ENCODE results near the gene AKAP9.

The AKAP9 gene

GRCh38 chr7:92044148-92044547 lies 103.5 kb downstream of the AKAP9 start:
- in situ Hi-C loops (cut with HindIII; ENCODE audit: low pct_ligation_motif_present, low sequenced_read_pairs) = no loop called here
- DNase-seq = no peak
- Histone ChIP-seq H3K4me3 (ENCODE audit: low read depth, low read length) (no peak overlapping the region), H3K36me3 (replicated peaks) (peaks cover 30% of the 10 kb centered on the region), H3K27ac (no peak overlapping the region), H3K27me3 (replicated peaks) (no peaks in the 10 kb centered on the region)
- no peak for TF ChIP-seq CTCF (IDR thresholded peaks at IDR 0.05; ENCODE audit: low read depth, low read length, missing control alignments)

- no peaks in the 10 kb centered on the region for H3K27me3 ChIP-seq (replicated peaks)
- no peak overlapping the region for H3K27ac ChIP-seq
- in situ Hi-C loops (cut with HindIII; ENCODE audit: low pct_ligation_motif_present, low sequenced_read_pairs) = no loop called here
- TF ChIP-seq CTCF (IDR thresholded peaks at IDR 0.05; ENCODE audit: low read depth, low read length, missing control alignments) = no peak
- no peak overlapping the region for H3K4me3 ChIP-seq (ENCODE audit: low read depth, low read length)
- no peak for DNase-seq
- H3K36me3 ChIP-seq (replicated peaks) = peaks cover 30% of the 10 kb centered on the region
These were observed 104.3 kb downstream of the AKAP9 start for GRCh38 chr7:92044940-92045339.

- TF ChIP-seq CTCF (IDR thresholded peaks at IDR 0.05; ENCODE audit: low read depth, low read length, missing control alignments) = no peak
- in situ Hi-C loops (cut with HindIII; ENCODE audit: low pct_ligation_motif_present, low sequenced_read_pairs) = no loop called here
- no peaks in the 10 kb centered on the region for H3K27me3 ChIP-seq (replicated peaks)
- H3K27ac ChIP-seq = no peak overlapping the region
- H3K4me3 ChIP-seq (ENCODE audit: low read depth, low read length) = no peak overlapping the region
- no peak for DNase-seq
- peaks cover 4% of the 10 kb centered on the region for H3K36me3 ChIP-seq (replicated peaks)
These were observed 111.0 kb downstream of the AKAP9 start for GRCh38 chr7:92051655-92052054.

- in situ Hi-C loops (cut with HindIII; ENCODE audit: low pct_ligation_motif_present, low sequenced_read_pairs) = no loop called here
- no peak for TF ChIP-seq CTCF (IDR thresholded peaks at IDR 0.05; ENCODE audit: low read depth, low read length, missing control alignments)
These were observed 111.5 kb downstream of the AKAP9 start for GRCh38 chr7:92052159-92052558.

GRCh38 chr7:92052684-92053083 lies 112.0 kb downstream of the AKAP9 start:
- no peak overlapping the region for H3K4me3 ChIP-seq (ENCODE audit: low read depth, low read length)
- H3K36me3 ChIP-seq (replicated peaks) = peaks cover 2% of the 10 kb centered on the region
- DNase-seq = no peak
- no peak overlapping the region for H3K27ac ChIP-seq
- H3K27me3 ChIP-seq (replicated peaks) = no peaks in the 10 kb centered on the region
- in situ Hi-C loops (cut with HindIII; ENCODE audit: low pct_ligation_motif_present, low sequenced_read_pairs) = no loop called here
- no peak for TF ChIP-seq CTCF (IDR thresholded peaks at IDR 0.05; ENCODE audit: low read depth, low read length, missing control alignments)

More at GRCh38 chr7:92052159-92052558, 111.5 kb downstream of the AKAP9 start:
- H3K4me3 ChIP-seq (ENCODE audit: low read depth, low read length) = no peak overlapping the region
- H3K27ac ChIP-seq = no peak overlapping the region
- peaks cover 2% of the 10 kb centered on the region for H3K36me3 ChIP-seq (replicated peaks)
- H3K27me3 ChIP-seq (replicated peaks) = no peaks in the 10 kb centered on the region
- DNase-seq = no peak

- H3K36me3 ChIP-seq (replicated peaks) = peaks cover 2% of the 10 kb centered on the region
- H3K27ac ChIP-seq = no peak overlapping the region
- in situ Hi-C loops (cut with HindIII; ENCODE audit: low pct_ligation_motif_present, low sequenced_read_pairs) = no loop called here
- no peak for TF ChIP-seq CTCF (IDR thresholded peaks at IDR 0.05; ENCODE audit: low read depth, low read length, missing control alignments)
- H3K4me3 ChIP-seq (ENCODE audit: low read depth, low read length) = no peak overlapping the region
- DNase-seq = no peak
- H3K27me3 ChIP-seq (replicated peaks) = no peaks in the 10 kb centered on the region
These were observed 112.7 kb downstream of the AKAP9 start for GRCh38 chr7:92053312-92053711.
